SK-N-SH (cell line): Measurements from ENCODE around the gene SH3RF1.
"Not testable (repeated sequence)": the region's sequence is repeated elsewhere in the genome, so short reads cannot be mapped to it uniquely, and the experiment has no call there.

Experiments
- EP300 ChIP-seq, 2 experiments: IDR thresholded peaks; 2 replicates each; pipeline versions ENCODE4 v1.4.0 to v1.6.1; 2012; ENCODE audit warnings: borderline replicate concordance in 1 of 2, low read depth in 1 of 2, low read length in 1 of 2
- GABPA ChIP-seq: IDR thresholded peaks from 2 replicates; pipeline ENCODE4 v1.4.0; 2012; ENCODE audit warnings: low read depth, mild to moderate bottlenecking
- GATA2 ChIP-seq: sonication (generic); formaldehyde crosslinking; IDR thresholded peaks from 2 replicates; pipeline ENCODE4 v1.5.0; 2020; ENCODE audit warnings: mild to moderate bottlenecking, missing genetic modification reagents
- RFX5 ChIP-seq: IDR thresholded peaks from 2 replicates; pipeline ENCODE4 v1.6.1; 2012; ENCODE audit warnings: mild to moderate bottlenecking, improper control_type of control experiment, low read length
- SIN3A ChIP-seq: IDR thresholded peaks from 2 replicates; pipeline ENCODE4 v1.6.1; 2012; ENCODE audit warnings: low read depth, mild to moderate bottlenecking, low read length, moderate library complexity, borderline replicate concordance
- SMC3 ChIP-seq: IDR thresholded peaks from 2 replicates; pipeline ENCODE4 v1.6.1; 2012; ENCODE audit warnings: low read depth, low read length, improper control_type of control experiment
- YY1 ChIP-seq: IDR thresholded peaks from 2 replicates; pipeline ENCODE4 v1.4.0; 2012; ENCODE audit warnings: low read depth, mild to moderate bottlenecking
- TF ChIP-seq, protein P1 (sequence below): IDR thresholded peaks from 2 replicates; pipeline ENCODE4 v1.4.0; 2012; ENCODE audit warnings: low read depth
- TF ChIP-seq, protein P2 (sequence below): fragments of 200-600 bp; sonication (generic); IDR thresholded peaks from 2 replicates; pipeline ENCODE4 v1.6.1; 2017; ENCODE audit warnings: antibody characterized with exemption, mild to moderate bottlenecking, moderate library complexity
- TF ChIP-seq, protein P3 (sequence below): fragments of 150-350 bp; IDR thresholded peaks from 2 replicates; pipeline ENCODE4 v1.6.1; 2017; ENCODE audit warnings: antibody characterized with exemption, low read length, low read depth, borderline replicate concordance
- TF ChIP-seq, protein P4 (sequence below): IDR thresholded peaks from 2 replicates; pipeline ENCODE4 v1.6.1; 2012; ENCODE audit warnings: mild to moderate bottlenecking, low read depth, low read length, moderate library complexity

DNA sequence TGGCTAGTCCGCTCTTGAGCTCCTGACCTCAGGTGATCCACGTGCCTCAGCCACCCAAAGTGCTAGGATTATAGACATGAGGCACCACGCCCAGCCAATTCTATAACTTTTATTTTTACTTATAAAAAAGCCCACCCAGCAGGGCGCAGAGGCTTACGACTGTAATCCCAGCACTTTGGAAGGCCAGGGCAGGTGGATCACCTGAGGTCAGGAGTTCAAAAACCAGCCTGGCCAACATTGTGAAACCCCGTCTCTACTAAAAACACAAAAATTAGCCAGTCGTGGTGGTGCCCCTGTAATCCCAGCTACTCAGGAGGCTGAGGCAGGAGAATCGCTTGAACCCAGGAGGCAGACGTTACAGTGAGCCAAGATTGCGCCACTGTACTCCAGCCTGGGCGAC, 73.5 kb downstream of the SH3RF1 start:
- not testable (repeated sequence) for TF ChIP-seq GATA2 (CRISPR knock-in tag); SMC3; RFX5; SIN3A; EP300 (IDR thresholded peaks at IDR 0.05; ENCODE audit: borderline replicate concordance in 1 of 2, low read depth in 1 of 2, low read length in 1 of 2); GABPA; YY1
- TF ChIP-seq, protein P1, sequence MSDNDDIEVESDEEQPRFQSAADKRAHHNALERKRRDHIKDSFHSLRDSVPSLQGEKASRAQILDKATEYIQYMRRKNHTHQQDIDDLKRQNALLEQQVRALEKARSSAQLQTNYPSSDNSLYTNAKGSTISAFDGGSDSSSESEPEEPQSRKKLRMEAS = not testable (repeated sequence)
- TF ChIP-seq, protein P2, sequence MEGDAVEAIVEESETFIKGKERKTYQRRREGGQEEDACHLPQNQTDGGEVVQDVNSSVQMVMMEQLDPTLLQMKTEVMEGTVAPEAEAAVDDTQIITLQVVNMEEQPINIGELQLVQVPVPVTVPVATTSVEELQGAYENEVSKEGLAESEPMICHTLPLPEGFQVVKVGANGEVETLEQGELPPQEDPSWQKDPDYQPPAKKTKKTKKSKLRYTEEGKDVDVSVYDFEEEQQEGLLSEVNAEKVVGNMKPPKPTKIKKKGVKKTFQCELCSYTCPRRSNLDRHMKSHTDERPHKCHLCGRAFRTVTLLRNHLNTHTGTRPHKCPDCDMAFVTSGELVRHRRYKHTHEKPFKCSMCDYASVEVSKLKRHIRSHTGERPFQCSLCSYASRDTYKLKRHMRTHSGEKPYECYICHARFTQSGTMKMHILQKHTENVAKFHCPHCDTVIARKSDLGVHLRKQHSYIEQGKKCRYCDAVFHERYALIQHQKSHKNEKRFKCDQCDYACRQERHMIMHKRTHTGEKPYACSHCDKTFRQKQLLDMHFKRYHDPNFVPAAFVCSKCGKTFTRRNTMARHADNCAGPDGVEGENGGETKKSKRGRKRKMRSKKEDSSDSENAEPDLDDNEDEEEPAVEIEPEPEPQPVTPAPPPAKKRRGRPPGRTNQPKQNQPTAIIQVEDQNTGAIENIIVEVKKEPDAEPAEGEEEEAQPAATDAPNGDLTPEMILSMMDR = not testable (repeated sequence)
- TF ChIP-seq, protein P3, sequence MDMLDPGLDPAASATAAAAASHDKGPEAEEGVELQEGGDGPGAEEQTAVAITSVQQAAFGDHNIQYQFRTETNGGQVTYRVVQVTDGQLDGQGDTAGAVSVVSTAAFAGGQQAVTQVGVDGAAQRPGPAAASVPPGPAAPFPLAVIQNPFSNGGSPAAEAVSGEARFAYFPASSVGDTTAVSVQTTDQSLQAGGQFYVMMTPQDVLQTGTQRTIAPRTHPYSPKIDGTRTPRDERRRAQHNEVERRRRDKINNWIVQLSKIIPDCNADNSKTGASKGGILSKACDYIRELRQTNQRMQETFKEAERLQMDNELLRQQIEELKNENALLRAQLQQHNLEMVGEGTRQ = not testable (repeated sequence)
- TF ChIP-seq, protein P4, sequence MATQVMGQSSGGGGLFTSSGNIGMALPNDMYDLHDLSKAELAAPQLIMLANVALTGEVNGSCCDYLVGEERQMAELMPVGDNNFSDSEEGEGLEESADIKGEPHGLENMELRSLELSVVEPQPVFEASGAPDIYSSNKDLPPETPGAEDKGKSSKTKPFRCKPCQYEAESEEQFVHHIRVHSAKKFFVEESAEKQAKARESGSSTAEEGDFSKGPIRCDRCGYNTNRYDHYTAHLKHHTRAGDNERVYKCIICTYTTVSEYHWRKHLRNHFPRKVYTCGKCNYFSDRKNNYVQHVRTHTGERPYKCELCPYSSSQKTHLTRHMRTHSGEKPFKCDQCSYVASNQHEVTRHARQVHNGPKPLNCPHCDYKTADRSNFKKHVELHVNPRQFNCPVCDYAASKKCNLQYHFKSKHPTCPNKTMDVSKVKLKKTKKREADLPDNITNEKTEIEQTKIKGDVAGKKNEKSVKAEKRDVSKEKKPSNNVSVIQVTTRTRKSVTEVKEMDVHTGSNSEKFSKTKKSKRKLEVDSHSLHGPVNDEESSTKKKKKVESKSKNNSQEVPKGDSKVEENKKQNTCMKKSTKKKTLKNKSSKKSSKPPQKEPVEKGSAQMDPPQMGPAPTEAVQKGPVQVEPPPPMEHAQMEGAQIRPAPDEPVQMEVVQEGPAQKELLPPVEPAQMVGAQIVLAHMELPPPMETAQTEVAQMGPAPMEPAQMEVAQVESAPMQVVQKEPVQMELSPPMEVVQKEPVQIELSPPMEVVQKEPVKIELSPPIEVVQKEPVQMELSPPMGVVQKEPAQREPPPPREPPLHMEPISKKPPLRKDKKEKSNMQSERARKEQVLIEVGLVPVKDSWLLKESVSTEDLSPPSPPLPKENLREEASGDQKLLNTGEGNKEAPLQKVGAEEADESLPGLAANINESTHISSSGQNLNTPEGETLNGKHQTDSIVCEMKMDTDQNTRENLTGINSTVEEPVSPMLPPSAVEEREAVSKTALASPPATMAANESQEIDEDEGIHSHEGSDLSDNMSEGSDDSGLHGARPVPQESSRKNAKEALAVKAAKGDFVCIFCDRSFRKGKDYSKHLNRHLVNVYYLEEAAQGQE = not testable (repeated sequence)
